G401 (cell line): ENCODE data around the gene ITPRID1. TPM values are rescaled to one million over a fixed set of nuclear protein-coding genes. Genes with fewer than 3 reads are reported as not detected.

Experiments
- DNase-seq: peaks from one replicate; pipeline ENCODE4 v3.0.0-alpha.2; 2015; ENCODE audit warnings: low spot score
- in situ Hi-C: cut with HindIII; loops from 2 replicates; pipeline ENCODE4 v1.10.0; 2016; ENCODE audit warnings: low sequenced_read_pairs, mixed read lengths
- total RNA-seq: library from RNA; depleted of rRNA; stranded (reverse); fragments of >200 nt; shearing (Covaris generic); gene quantifications from 2 replicates; pipeline ENCODE4 v1.2.3, GENCODE V29; 2014

Gene ITPRID1
- total RNA-seq, 1 experiment from 2014 or later: not detected

DNA sequence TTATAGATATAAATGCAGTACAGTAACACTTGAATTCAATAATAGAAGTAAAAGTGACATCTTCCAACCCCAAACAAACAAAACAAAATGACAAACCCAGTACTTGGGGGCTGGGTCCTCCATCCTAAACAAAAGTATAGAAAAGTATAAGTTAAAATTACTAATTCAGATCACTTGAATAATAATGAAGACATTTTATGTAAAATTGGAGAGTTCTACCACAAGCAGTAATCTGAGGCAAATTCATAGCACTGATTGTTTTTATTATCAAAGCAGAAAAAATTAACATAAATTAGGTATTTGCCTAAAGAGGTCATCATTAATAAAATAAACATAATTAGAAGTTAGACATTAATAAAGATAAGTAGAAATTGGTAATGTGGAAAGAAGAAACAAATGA lies 81.5 kb downstream of the ITPRID1 start:
- DNase-seq: no peak
- in situ Hi-C loops: no loop called here

DNA sequence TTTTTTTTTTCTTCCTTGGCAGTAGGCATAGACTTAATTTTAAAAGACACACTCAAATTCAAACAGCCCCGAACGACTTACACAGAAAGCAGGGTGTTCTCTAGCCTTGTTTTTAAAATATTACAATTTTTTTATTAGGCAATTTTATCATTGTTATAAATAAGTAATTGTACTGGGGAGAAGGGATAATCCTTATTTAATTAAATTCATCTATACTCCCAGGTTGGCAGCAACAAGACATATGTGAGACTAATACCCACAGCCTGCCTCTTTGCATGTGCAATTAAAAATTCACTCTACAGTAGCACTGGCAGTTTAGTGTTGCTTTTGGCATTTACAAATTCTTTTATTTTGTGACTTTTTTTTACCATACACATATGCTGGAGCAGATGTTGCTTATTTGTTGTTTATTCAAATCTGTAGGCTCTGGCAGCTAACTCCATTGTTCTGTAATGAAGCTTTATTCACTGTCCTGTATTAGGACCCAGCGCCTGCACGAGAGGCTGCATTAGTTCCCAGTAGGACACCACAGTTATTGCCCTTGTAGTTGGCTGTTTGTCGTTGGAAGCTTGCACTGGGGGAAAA lies 88.2 kb downstream of the ITPRID1 start:
- DNase-seq: no peak
- in situ Hi-C loops: no loop called here

DNA sequence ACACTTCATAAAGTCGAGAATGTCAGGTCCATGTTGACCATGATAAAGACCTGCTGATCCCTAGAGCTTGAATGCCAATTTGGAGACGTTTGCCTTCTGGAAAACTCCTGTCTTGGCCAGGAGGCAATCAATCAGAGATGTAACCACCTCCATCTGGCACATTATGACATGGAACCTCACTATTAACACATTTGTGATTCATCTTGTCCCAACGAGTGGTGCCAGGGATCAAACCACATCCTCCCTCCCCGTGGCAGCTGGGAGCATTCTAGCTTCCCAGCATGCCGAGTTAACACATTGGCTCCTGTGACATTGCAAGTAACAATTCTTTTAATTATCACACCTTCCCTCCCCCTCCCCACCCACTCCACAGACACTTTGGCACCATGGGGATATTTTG lies 89.2 kb downstream of the ITPRID1 start:
- no peak for DNase-seq
- in situ Hi-C loops: no loop called here

DNA sequence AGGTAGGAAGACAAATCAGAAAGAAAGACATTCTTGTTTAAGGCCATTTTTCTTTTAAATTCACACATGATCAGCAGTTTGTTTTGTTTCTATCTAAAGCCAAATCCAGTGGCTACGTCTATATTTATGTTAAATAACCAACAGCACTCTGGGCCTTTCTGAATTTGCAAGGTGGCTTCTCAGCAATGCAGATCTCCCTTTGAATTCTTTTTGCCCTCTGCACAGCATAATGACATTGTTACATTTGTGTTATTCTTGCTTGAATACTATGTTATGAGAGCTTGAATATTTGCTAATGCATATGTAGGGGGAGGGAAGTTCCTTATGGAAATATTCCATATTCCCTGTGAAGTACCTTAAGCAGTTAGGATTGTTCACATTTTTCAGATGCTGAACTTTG lies 99.7 kb downstream of the ITPRID1 start:
- in situ Hi-C loops: no loop called here
- DNase-seq: no peak

DNA sequence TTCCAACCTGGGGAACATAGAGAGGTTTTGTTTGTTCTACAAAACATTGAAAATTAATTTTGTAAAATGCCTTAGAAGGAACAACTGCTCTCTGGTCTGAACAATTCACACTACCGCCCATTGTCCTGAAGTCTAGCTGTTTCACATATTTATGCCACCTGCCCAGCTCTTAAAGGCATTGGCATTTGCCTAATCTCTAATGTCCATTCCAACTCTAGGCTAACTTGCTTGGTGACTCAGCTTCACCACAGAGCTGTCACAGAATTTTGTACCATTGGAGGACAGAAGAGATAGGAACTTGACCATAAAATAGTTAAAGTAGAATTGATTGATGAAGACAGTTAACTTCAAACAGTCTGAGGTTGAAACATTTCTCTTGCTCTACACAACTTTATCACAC lies 119.6 kb downstream of the ITPRID1 start:
- no peak for DNase-seq
- in situ Hi-C loops: no loop called here

DNA sequence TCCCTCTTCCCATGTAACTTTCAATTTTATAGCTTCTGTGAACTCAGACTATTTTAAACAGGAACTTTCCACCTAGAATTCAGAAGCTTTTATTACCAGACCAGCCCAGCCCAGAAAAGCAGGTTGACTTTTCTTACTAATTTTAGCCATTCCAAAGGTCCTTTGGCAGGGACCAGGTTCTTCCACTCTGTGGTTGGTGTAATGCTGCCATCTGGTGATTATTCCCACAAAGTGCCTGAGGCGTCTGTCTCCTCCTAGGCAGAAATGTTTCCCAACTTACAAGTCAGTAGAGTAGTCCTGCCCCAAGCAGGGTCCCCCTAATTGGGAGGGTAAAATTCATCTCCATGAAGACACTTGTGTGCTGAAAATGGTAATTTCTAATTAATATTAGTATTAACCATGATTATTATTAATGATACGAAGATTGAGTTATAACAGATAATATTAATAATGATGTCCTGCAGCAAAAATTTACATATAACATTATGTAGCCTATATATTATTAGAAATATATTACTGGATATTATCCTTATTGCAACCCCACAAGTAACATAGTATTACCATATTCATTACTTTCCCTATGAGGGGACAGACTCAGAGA lies 120.1 kb downstream of the ITPRID1 start:
- in situ Hi-C loops: no loop called here
- DNase-seq: peak; percentile 88

GRCh38 chr7:31640381-31640780 lies 126.5 kb downstream of the ITPRID1 start:
- in situ Hi-C loops: no loop called here
- DNase-seq: no peak

DNA sequence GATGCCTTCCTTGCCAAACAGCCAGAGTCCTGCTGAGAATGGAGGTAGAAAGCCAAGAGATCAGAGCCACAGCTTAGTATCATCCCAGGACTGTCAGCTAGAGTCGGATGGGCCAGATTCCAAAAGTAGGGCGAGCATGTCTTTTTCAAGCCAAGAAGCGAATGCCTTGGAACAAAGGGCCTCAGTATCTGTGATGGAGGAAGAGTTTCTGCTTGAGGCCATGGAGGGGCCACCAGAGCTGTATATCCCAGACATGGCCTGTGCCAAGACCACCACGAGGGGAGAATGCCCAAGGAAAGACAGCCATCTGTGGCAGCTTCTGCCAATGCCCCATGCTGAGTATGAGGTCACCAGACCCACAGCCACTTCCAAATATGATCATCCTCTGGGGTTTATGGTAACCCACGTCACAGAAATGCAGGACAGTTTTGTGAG lies 128.8 kb downstream of the ITPRID1 start:
- in situ Hi-C loops: no loop called here
- peak; percentile 95 for DNase-seq

- DNase-seq: no peak
- in situ Hi-C loops: no loop called here
These were observed 133.1 kb downstream of the ITPRID1 start for GRCh38 chr7:31646942-31647341.

DNA sequence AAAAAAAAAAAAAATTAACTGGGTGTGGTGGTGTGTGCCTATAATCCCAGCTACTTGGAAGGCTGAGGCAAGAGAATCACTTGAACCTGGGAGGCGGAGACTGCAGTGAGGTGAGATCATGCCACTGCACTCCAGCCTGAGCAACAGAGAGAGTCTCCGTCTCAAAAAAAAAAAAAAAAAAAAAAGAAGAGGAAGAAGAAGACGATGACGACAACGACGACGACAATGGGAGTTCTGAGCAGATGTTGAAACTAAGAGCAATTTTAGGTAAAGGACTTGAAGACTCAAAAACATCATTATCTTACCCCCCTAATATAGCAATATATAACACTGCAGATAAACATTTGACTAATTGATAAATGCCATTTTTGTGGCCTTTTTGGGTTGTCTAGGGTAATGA lies 133.6 kb downstream of the ITPRID1 start:
- no peak for DNase-seq
- in situ Hi-C loops: no loop called here

- in situ Hi-C loops: no loop called here
- peak; percentile 10 for DNase-seq
These were observed 134.4 kb downstream of the ITPRID1 start for GRCh38 chr7:31648288-31648687.

- in situ Hi-C loops: no loop called here
- DNase-seq: no peak
These were observed 135.0 kb downstream of the ITPRID1 start for GRCh38 chr7:31648880-31649279.

DNA sequence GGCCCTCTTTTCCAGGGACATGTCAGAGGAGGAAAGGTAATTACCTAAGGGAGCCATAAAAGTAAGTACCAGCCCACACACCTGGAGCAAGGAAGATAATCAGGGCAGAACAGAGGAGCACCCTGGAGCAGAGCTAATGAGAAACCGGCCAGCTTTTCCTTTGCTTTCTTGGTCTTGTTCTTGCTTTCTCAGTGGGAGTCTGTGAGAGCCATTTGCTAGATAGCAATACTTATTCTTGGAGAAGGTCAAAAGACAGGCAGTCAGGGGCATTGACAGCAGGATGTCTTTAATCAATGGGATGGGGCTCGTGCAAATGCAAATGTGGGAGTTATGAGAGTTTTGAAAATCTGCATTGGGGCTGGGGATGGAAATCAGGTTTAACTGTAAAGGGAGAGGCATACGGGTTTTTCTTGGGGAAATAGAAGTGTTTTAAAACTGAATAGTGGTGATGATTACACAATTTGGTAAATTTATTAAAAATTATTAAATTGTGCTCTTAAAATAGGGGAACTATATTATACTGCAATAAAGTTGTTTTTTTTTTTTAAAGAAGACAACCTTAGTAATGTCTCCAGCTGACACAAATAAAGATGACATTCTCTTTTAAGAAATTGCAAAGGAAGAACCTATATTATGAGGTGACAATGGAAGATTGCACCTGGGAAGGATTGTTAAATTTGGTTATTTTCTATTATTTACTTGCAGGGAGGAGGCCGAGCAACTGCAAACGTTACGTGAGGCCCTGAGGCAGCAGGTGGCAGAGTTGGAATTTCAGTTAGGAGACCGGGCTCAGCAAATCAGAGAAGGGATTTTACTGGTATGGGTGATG lies 137.6 kb downstream of the ITPRID1 start:
- in situ Hi-C loops: no loop called here
- DNase-seq: no peak

DNA sequence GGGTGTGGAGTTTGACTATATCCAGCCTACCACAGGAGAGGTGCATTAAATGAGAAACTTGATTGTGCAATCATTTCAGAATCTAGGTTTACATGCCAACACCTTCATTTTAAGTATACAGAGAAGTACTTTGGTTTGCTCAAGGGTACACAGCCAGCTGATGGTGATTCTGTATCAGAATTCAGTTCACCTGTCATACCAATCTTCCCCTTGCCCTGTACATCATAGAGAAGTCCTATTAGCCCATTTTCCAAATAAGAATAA lies 138.1 kb downstream of the ITPRID1 start:
- DNase-seq: no peak
- in situ Hi-C loops: no loop called here

- DNase-seq: no peak
- in situ Hi-C loops: no loop called here
These were observed 149.2 kb downstream of the ITPRID1 start for GRCh38 chr7:31663072-31663471.

- no peak for DNase-seq
- in situ Hi-C loops: no loop called here
These were observed 151.0 kb downstream of the ITPRID1 start for GRCh38 chr7:31664890-31665289.

- no peak for DNase-seq
These were observed 151.7 kb downstream of the ITPRID1 start for GRCh38 chr7:31665546-31665945.

DNA sequence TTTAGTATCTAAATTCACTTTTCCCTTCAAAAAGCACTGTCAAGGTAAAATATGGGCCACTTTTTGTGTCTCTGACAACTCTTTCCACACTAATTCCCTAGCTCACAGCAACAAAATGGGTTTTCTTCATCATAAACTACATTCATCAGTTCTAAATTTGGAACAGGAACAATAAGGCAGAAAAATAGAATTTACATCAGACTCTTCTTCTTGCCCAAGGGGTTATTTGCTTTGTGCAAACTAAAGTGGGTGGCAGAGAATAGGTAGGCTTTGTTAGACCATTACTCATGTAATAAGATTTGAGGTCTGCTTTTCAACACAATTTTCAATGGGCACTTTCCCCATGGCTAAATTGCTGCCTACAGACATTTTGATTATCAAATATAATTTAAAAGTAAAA lies 155.6 kb downstream of the ITPRID1 start:
- in situ Hi-C loops: no loop called here
- no peak for DNase-seq

More at GRCh38 chr7:31665546-31665945, 151.7 kb downstream of the ITPRID1 start:
- in situ Hi-C loops: no loop called here

- in situ Hi-C loops: no loop called here
- DNase-seq: peak; percentile 34
These were observed 165.8 kb downstream of the ITPRID1 start for GRCh38 chr7:31679574-31680305.
